MM.1S (cell line): ENCODE data around the gene TOX2.
"Not testable (repeated sequence)": the region's sequence is repeated elsewhere in the genome, so short reads cannot be mapped to it uniquely, and the experiment has no call there.

ENCODE experiments used
- DNase-seq: peaks from one replicate; pipeline ENCODE4 v3.0.0-alpha.2; 2015
- H2AFZ ChIP-seq: fragments of 300-600 bp; sonication (generic); 2 replicates; pipeline ENCODE4 v1.6.0; 2016; ENCODE audit warnings: antibody characterized with exemption, low read length
- H3F3A ChIP-seq: fragments of 300-600 bp; sonication (generic); 2 replicates; pipeline ENCODE4 v1.6.1; 2016; ENCODE audit warnings: mild to moderate bottlenecking, antibody characterized with exemption, low read length, moderate library complexity, mixed read lengths; ENCODE audit not compliant: insufficient read depth
- H3K27ac ChIP-seq: fragments of 300-600 bp; sonication (generic); 2 replicates; pipeline ENCODE4 v1.5.1; 2016; ENCODE audit warnings: mild to moderate bottlenecking, low read length
- H3K27me3 ChIP-seq: fragments of 300-600 bp; sonication (generic); replicated peaks from 2 replicates; pipeline ENCODE4 v1.6.0; 2016; ENCODE audit warnings: low read length; ENCODE audit not compliant: insufficient read depth
- H3K36me3 ChIP-seq: fragments of 300-600 bp; sonication (generic); replicated peaks from 2 replicates; pipeline ENCODE4 v1.6.1; 2016; ENCODE audit warnings: mild to moderate bottlenecking, low read length, mixed read lengths; ENCODE audit not compliant: insufficient read depth
- H3K4me1 ChIP-seq: fragments of 300-600 bp; sonication (generic); 2 replicates; pipeline ENCODE4 v1.6.1; 2016; ENCODE audit warnings: low read length, mixed read lengths
- H3K4me2 ChIP-seq: fragments of 300-600 bp; sonication (generic); 2 replicates; pipeline ENCODE4 v1.6.0; 2016; ENCODE audit warnings: low read depth, low read length
- H3K4me3 ChIP-seq: fragments of 300-600 bp; sonication (generic); 2 replicates; pipeline ENCODE4 v1.5.1; 2016; ENCODE audit warnings: low read length, mixed read lengths
- H3K79me2 ChIP-seq: fragments of 300-600 bp; sonication (generic); 2 replicates; pipeline ENCODE4 v1.6.1; 2016; ENCODE audit warnings: mixed run types, low read length, mixed read lengths
- H3K9ac ChIP-seq: fragments of 300-600 bp; sonication (generic); 2 replicates; pipeline ENCODE4 v1.6.1; 2016; ENCODE audit warnings: low read length, mixed read lengths
- H3K9me2 ChIP-seq: fragments of 300-600 bp; sonication (generic); replicated peaks from 2 replicates; pipeline ENCODE4 v1.6.1; 2016; ENCODE audit warnings: mild to moderate bottlenecking, low read length, mixed read lengths; ENCODE audit not compliant: insufficient read depth
- H3K9me3 ChIP-seq: fragments of 300-600 bp; sonication (generic); replicated peaks from 2 replicates; pipeline ENCODE4 v1.6.1; 2016; ENCODE audit warnings: mild to moderate bottlenecking, low read length, mixed read lengths; ENCODE audit not compliant: insufficient read depth
- H4K20me1 ChIP-seq: fragments of 300-600 bp; sonication (generic); 2 replicates; pipeline ENCODE4 v1.6.1; 2016; ENCODE audit warnings: mild to moderate bottlenecking, low read length, moderate library complexity, mixed read lengths; ENCODE audit not compliant: insufficient read depth
- CTCF ChIP-seq: fragments of 300-600 bp; sonication (generic); IDR thresholded peaks from 2 replicates; pipeline ENCODE4 v1.5.1; 2016; ENCODE audit warnings: antibody characterized with exemption, low read length, mixed read lengths
- EZH2 ChIP-seq: fragments of 300-600 bp; sonication (generic); optimal IDR thresholded peaks from 2 replicates; pipeline ENCODE3; 2017; ENCODE audit warnings: low read depth, mild to moderate bottlenecking, antibody characterized with exemption, low read length, mixed read lengths
- EZH2phosphoT487 ChIP-seq: fragments of 300-600 bp; sonication (generic); IDR thresholded peaks from 2 replicates; pipeline ENCODE4 v1.6.1; 2018; ENCODE audit warnings: antibody characterized with exemption, low read length

The TOX2 gene

GRCh38 chr20:44040202-44040915, 125.7 kb downstream of the TOX2 start:
- no peak overlapping the region for H3K4me3 ChIP-seq
- no peak overlapping the region for H3K27ac ChIP-seq
- DNase-seq: no peak
- no peaks in the 10 kb centered on the region for H3K9me3 ChIP-seq
- H3K36me3 ChIP-seq: no peaks in the 10 kb centered on the region
- H3K4me1 ChIP-seq: no peaks in the 10 kb centered on the region
- no peaks in the 10 kb centered on the region for H3F3A ChIP-seq
- H4K20me1 ChIP-seq: no peaks in the 10 kb centered on the region
- no peak overlapping the region for H3K4me2 ChIP-seq
- peaks cover 11% of the 10 kb centered on the region for H3K79me2 ChIP-seq
- H3K27me3 ChIP-seq: no peaks in the 10 kb centered on the region
- H3K9me2 ChIP-seq: no peaks in the 10 kb centered on the region
- TF ChIP-seq EZH2phosphoT487: no peak
- TF ChIP-seq EZH2: no peak
- no peak for TF ChIP-seq CTCF
- no peak overlapping the region for H2AFZ ChIP-seq
- H3K9ac ChIP-seq: no peak overlapping the region

- no peaks in the 10 kb centered on the region for H3K27me3 ChIP-seq
- H3K4me2 ChIP-seq: no peak overlapping the region
- H3K4me3 ChIP-seq: no peak overlapping the region
- no peaks in the 10 kb centered on the region for H4K20me1 ChIP-seq
- no peaks in the 10 kb centered on the region for H3K9me2 ChIP-seq
- no peak for TF ChIP-seq EZH2phosphoT487
- TF ChIP-seq EZH2: no peak
- no peak for TF ChIP-seq CTCF
- H3K27ac ChIP-seq: no peak overlapping the region
- no peak for DNase-seq
- no peaks in the 10 kb centered on the region for H3K36me3 ChIP-seq
- H3K9ac ChIP-seq: no peak overlapping the region
- H2AFZ ChIP-seq: no peak overlapping the region
- no peaks in the 10 kb centered on the region for H3K9me3 ChIP-seq
- H3K4me1 ChIP-seq: no peaks in the 10 kb centered on the region
- H3K79me2 ChIP-seq: peaks cover 13% of the 10 kb centered on the region
- no peaks in the 10 kb centered on the region for H3F3A ChIP-seq
These were observed 126.3 kb downstream of the TOX2 start for GRCh38 chr20:44041001-44041400.

GRCh38 chr20:44044712-44045111, 130.1 kb downstream of the TOX2 start:
- H3K27me3 ChIP-seq, H3K9me3 ChIP-seq, H3K4me3 ChIP-seq, H3K9ac ChIP-seq, H3K36me3 ChIP-seq, H3K27ac ChIP-seq, H3K79me2 ChIP-seq, H3F3A ChIP-seq, H4K20me1 ChIP-seq, H3K4me2 ChIP-seq, H2AFZ ChIP-seq, H3K9me2 ChIP-seq, DNase-seq, H3K4me1 ChIP-seq: not testable (repeated sequence)

GRCh38 chr20:44050327-44050726, 135.7 kb downstream of the TOX2 start:
- no peak overlapping the region for H2AFZ ChIP-seq
- no peak overlapping the region for H3K4me2 ChIP-seq
- no peak overlapping the region for H3K9ac ChIP-seq
- H3K36me3 ChIP-seq: 0 out of 2 replicates have a peak, but pooled peaks cover 3% of the 10 kb centered on the region
- no peaks in the 10 kb centered on the region for H3K27me3 ChIP-seq
- H3K4me3 ChIP-seq: no peak overlapping the region
- H3K27ac ChIP-seq: no peak overlapping the region
- H3K4me1 ChIP-seq: 0 out of 2 replicates have a peak, but pooled peaks cover under 1% of the 10 kb centered on the region
- H3K9me2 ChIP-seq: no peaks in the 10 kb centered on the region
- peaks cover 6% of the 10 kb centered on the region; the same call in 1 of the 2 replicates for H3K79me2 ChIP-seq
- TF ChIP-seq EZH2 (no peak), EZH2phosphoT487 (no peak), CTCF (no peak)
- H3K9me3 ChIP-seq: no peaks in the 10 kb centered on the region
- DNase-seq: no peak
- no peaks in the 10 kb centered on the region for H4K20me1 ChIP-seq
- no peaks in the 10 kb centered on the region for H3F3A ChIP-seq
